ENCODE data around the gene YARS1. TPM values are rescaled to one million over a fixed set of nuclear protein-coding genes. Genes with fewer than 3 reads are reported as not detected.

The YARS1 gene
- 104 and 106 TPM in 2 replicates for total RNA-seq

GRCh38 chr1:32817159-32817814, at the start of gene YARS1, which contains the start of gene S100PBP:
TSS of gene YARS1 (minus strand) at chr1:32817358. CDS start at chr1:32817244, 114 bp downstream.
TSS of gene S100PBP (plus strand) at chr1:32817653. CDS start at chr1:32826100, 8,447 bp downstream.

Other genes with a start within 250 kb of the YARS1 start
- 17.0 and 35.8 TPM in 2 replicates for gene ZBTB8OS, start 166.8 kb downstream of the YARS1 start, total RNA-seq
- gene RBBP4, start 166.2 kb downstream of the YARS1 start, total RNA-seq, result 131 and 166 TPM in 2 replicates
- gene SYNC, start 114.6 kb downstream of the YARS1 start, total RNA-seq, result 9.8 and 12.3 TPM in 2 replicates
- 21.2 and 32.8 TPM in 2 replicates for gene S100PBP, start 295 bp upstream of the YARS1 start, total RNA-seq
- 0.33 and 0.48 TPM in 2 replicates for gene FNDC5, start 53.6 kb upstream of the YARS1 start, total RNA-seq
- not detected in 2 replicates for gene HPCA, start 69.1 kb upstream of the YARS1 start, total RNA-seq
- gene TMEM54, start 84.0 kb upstream of the YARS1 start, total RNA-seq, result 25.1 and 28.1 TPM in 2 replicates
- 34.6 and 37.3 TPM in 2 replicates for gene RNF19B, start 147.5 kb upstream of the YARS1 start, total RNA-seq
- 164 and 212 TPM in 2 replicates for gene AK2, start 219.5 kb upstream of the YARS1 start, total RNA-seq

Measured in vein endothelial cell (primary cell).